ENCODE measurements around the gene COL11A2.
A peak's percentile ranks its signal among the peaks of the same experiment; 100 is the strongest.

Gene COL11A2

GRCh38 chr6:33139596-33140206, 52.6 kb downstream of the COL11A2 start:
- Histone ChIP-seq H3K36me3 (ENCODE audit: control insufficient read depth, insufficient read depth, low read length) (no peaks in the 10 kb centered on the region), H3K4me3 (ENCODE audit: insufficient read depth, low read depth, low read length, poor library complexity, severe bottlenecking) (no peak overlapping the region), H3K27ac (ENCODE audit: insufficient read depth, low read length, poor library complexity, severe bottlenecking) (no peak overlapping the region), H3K9me3 (ENCODE audit: control insufficient read depth, low read length) (no peaks in the 10 kb centered on the region), H3K4me1 (ENCODE audit: control insufficient read depth, insufficient read depth, low read length, poor library complexity, severe bottlenecking) (no peaks in the 10 kb centered on the region), H3K27me3 (replicated peaks; ENCODE audit: control insufficient read depth, insufficient read depth, low read length, poor library complexity, severe bottlenecking) (peaks cover 6% of the 10 kb centered on the region)
- DNase-seq, result no peak

- H3K36me3 ChIP-seq (ENCODE audit: control insufficient read depth, insufficient read depth, low read length), result no peaks in the 10 kb centered on the region
- H3K27ac ChIP-seq (ENCODE audit: insufficient read depth, low read length, poor library complexity, severe bottlenecking), result no peak overlapping the region
- no peak overlapping the region for H3K4me3 ChIP-seq (ENCODE audit: insufficient read depth, low read depth, low read length, poor library complexity, severe bottlenecking)
- H3K4me1 ChIP-seq (ENCODE audit: control insufficient read depth, insufficient read depth, low read length, poor library complexity, severe bottlenecking), result no peaks in the 10 kb centered on the region
- H3K27me3 ChIP-seq (replicated peaks; ENCODE audit: control insufficient read depth, insufficient read depth, low read length, poor library complexity, severe bottlenecking), result peaks cover 3% of the 10 kb centered on the region
- no peak for DNase-seq
- H3K9me3 ChIP-seq (ENCODE audit: control insufficient read depth, low read length), result no peaks in the 10 kb centered on the region
Measured at GRCh38 chr6:33136310-33136900, 55.9 kb downstream of the COL11A2 start.

DNA sequence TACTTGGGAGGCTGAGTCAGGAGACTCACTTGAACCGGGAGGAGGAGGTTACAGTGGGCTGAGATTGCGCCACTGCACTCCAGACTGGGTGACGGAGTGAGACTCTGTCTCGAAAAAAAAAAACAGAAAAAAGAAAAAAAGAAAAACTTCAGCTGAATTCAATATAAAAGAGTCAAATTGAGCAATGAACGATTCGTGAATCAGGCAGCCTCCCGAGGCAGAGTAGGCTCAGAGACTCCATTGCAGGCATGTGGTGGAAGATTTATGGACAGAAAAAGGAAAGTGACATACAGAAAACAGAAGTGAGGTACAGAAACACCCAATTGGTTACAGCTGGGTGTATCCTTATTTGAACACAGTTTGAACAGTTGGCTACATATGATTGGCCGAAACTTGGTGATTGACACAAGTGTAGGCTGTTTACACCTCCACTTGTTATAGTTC, 60.2 kb downstream of the COL11A2 start:
- Histone ChIP-seq H3K36me3 (ENCODE audit: control insufficient read depth, insufficient read depth, low read length) (no peaks in the 10 kb centered on the region), H3K27ac (ENCODE audit: insufficient read depth, low read length, poor library complexity, severe bottlenecking) (no peak overlapping the region), H3K4me1 (ENCODE audit: control insufficient read depth, insufficient read depth, low read length, poor library complexity, severe bottlenecking) (no peaks in the 10 kb centered on the region), H3K9me3 (ENCODE audit: control insufficient read depth, low read length) (no peaks in the 10 kb centered on the region), H3K4me3 (ENCODE audit: insufficient read depth, low read depth, low read length, poor library complexity, severe bottlenecking) (no peak overlapping the region), H3K27me3 (replicated peaks; ENCODE audit: control insufficient read depth, insufficient read depth, low read length, poor library complexity, severe bottlenecking) (no peaks in the 10 kb centered on the region)
- no peak for DNase-seq

DNA sequence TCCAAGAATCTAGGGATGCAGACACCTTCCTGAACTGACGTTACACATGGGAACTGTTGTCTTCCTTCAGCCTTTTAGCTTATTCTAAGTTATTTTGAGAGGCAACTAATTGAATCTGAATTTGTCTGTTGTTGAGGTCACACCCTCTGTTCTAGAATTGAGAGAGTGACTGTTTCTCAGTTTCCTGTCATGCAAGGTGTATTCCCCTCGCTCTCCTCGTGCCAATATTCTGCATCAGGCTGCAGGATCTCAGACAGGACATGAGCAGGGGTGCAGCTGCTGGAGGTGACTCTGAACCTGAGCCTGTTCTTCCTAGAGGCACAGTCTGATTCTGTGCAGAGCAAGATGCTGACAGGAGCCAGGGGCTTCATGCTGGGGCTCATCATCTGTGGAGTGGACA, 63.9 kb downstream of the COL11A2 start:
- no peak for DNase-seq
- Histone ChIP-seq H3K4me1 (ENCODE audit: control insufficient read depth, insufficient read depth, low read length, poor library complexity, severe bottlenecking) (no peaks in the 10 kb centered on the region), H3K27me3 (replicated peaks; ENCODE audit: control insufficient read depth, insufficient read depth, low read length, poor library complexity, severe bottlenecking) (no peaks in the 10 kb centered on the region), H3K9me3 (ENCODE audit: control insufficient read depth, low read length) (peaks cover 3% of the 10 kb centered on the region), H3K36me3 (ENCODE audit: control insufficient read depth, insufficient read depth, low read length) (no peaks in the 10 kb centered on the region), H3K4me3 (ENCODE audit: insufficient read depth, low read depth, low read length, poor library complexity, severe bottlenecking) (no peak overlapping the region), H3K27ac (ENCODE audit: insufficient read depth, low read length, poor library complexity, severe bottlenecking) (no peak overlapping the region)

- Histone ChIP-seq H3K9me3 (ENCODE audit: control insufficient read depth, low read length) (peaks cover 3% of the 10 kb centered on the region), H3K4me3 (ENCODE audit: insufficient read depth, low read depth, low read length, poor library complexity, severe bottlenecking) (no peak overlapping the region), H3K36me3 (ENCODE audit: control insufficient read depth, insufficient read depth, low read length) (no peaks in the 10 kb centered on the region), H3K27ac (ENCODE audit: insufficient read depth, low read length, poor library complexity, severe bottlenecking) (no peak overlapping the region), H3K4me1 (ENCODE audit: control insufficient read depth, insufficient read depth, low read length, poor library complexity, severe bottlenecking) (no peaks in the 10 kb centered on the region), H3K27me3 (replicated peaks; ENCODE audit: control insufficient read depth, insufficient read depth, low read length, poor library complexity, severe bottlenecking) (no peaks in the 10 kb centered on the region)
- peak; percentile 9 to 41 (median 31) for DNase-seq
Measured at GRCh38 chr6:33126101-33126714, 66.1 kb downstream of the COL11A2 start.

GRCh38 chr6:33124947-33125346, 67.3 kb downstream of the COL11A2 start:
- Histone ChIP-seq H3K9me3 (ENCODE audit: control insufficient read depth, low read length) (peaks cover 3% of the 10 kb centered on the region), H3K27me3 (replicated peaks; ENCODE audit: control insufficient read depth, insufficient read depth, low read length, poor library complexity, severe bottlenecking) (no peaks in the 10 kb centered on the region), H3K27ac (ENCODE audit: insufficient read depth, low read length, poor library complexity, severe bottlenecking) (no peak overlapping the region), H3K4me3 (ENCODE audit: insufficient read depth, low read depth, low read length, poor library complexity, severe bottlenecking) (no peak overlapping the region), H3K36me3 (ENCODE audit: control insufficient read depth, insufficient read depth, low read length) (no peaks in the 10 kb centered on the region), H3K4me1 (ENCODE audit: control insufficient read depth, insufficient read depth, low read length, poor library complexity, severe bottlenecking) (no peaks in the 10 kb centered on the region)
- no peak for DNase-seq

DNA sequence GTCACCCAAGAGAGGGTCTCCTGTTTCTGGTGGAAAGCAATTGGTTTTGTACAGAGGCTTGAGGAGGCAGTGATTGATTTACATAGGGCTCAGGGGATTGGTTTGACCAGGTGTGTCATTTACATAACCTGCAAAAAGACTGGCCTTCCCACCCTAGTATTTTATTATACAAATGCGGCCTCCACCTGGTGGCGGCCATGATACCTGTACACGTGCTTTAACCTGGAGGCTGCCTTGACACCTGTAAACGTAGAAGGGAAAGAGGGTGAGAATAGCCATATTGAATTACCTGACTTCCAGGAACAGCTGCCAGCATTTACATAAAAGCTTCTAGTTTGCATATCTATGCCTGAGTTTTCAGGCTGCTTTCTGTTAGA, 67.8 kb downstream of the COL11A2 start:
- Histone ChIP-seq H3K4me1 (ENCODE audit: control insufficient read depth, insufficient read depth, low read length, poor library complexity, severe bottlenecking) (no peaks in the 10 kb centered on the region), H3K9me3 (ENCODE audit: control insufficient read depth, low read length) (peaks cover 3% of the 10 kb centered on the region), H3K4me3 (ENCODE audit: insufficient read depth, low read depth, low read length, poor library complexity, severe bottlenecking) (no peak overlapping the region), H3K27me3 (replicated peaks; ENCODE audit: control insufficient read depth, insufficient read depth, low read length, poor library complexity, severe bottlenecking) (no peaks in the 10 kb centered on the region), H3K27ac (ENCODE audit: insufficient read depth, low read length, poor library complexity, severe bottlenecking) (no peak overlapping the region), H3K36me3 (ENCODE audit: control insufficient read depth, insufficient read depth, low read length) (no peaks in the 10 kb centered on the region)
- no peak for DNase-seq

DNA sequence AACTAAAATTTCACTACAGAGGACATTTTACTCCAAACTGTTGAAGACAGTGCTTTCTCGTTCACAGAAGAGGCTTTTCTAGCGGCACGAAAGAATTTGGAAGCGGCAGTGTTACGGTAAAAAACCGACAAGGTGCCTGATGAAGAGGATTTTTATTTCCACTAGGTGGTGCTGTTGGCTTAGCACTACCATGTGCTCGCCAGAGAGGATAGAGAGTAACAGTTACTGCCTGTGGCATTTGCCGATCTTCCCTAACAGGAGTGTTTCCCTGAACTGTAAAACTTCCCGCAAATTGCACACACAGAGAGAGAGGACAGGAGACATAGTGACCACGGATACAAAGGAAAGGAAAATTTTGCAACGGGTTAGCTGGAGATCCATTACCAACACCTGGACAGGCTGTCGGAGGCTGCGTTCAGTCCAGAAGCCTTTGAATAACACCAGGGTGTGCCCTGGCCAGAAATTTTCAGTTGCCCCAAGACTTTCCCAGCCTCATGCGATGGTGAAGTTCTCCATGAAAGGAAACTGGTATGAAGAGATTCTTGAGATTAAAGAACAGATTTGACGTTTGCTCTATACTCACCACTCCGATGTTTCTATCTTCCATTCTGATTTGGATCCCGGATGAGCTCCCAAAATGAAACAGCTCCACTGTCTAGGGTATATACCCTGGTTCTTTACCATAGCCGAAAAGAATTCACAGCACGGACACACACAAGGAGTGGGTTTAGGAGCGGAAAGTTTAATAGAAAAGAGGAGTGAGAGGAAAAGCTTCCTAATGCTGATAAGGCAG, 68.3 kb downstream of the COL11A2 start:
- DNase-seq, result no peak
- no peaks in the 10 kb centered on the region for H3K27me3 ChIP-seq (replicated peaks; ENCODE audit: control insufficient read depth, insufficient read depth, low read length, poor library complexity, severe bottlenecking)
- H3K4me1 ChIP-seq (ENCODE audit: control insufficient read depth, insufficient read depth, low read length, poor library complexity, severe bottlenecking), result no peaks in the 10 kb centered on the region
- H3K4me3 ChIP-seq (ENCODE audit: insufficient read depth, low read depth, low read length, poor library complexity, severe bottlenecking), result no peak overlapping the region
- no peak overlapping the region for H3K27ac ChIP-seq (ENCODE audit: insufficient read depth, low read length, poor library complexity, severe bottlenecking)
- no peaks in the 10 kb centered on the region for H3K36me3 ChIP-seq (ENCODE audit: control insufficient read depth, insufficient read depth, low read length)
- H3K9me3 ChIP-seq (ENCODE audit: control insufficient read depth, low read length), result peaks cover 3% of the 10 kb centered on the region

- Histone ChIP-seq H3K4me1 (ENCODE audit: control insufficient read depth, insufficient read depth, low read length, poor library complexity, severe bottlenecking) (no peaks in the 10 kb centered on the region), H3K36me3 (ENCODE audit: control insufficient read depth, insufficient read depth, low read length) (no peaks in the 10 kb centered on the region), H3K9me3 (ENCODE audit: control insufficient read depth, low read length) (peaks cover 3% of the 10 kb centered on the region), H3K27me3 (replicated peaks; ENCODE audit: control insufficient read depth, insufficient read depth, low read length, poor library complexity, severe bottlenecking) (no peaks in the 10 kb centered on the region), H3K4me3 (ENCODE audit: insufficient read depth, low read depth, low read length, poor library complexity, severe bottlenecking) (no peak overlapping the region), H3K27ac (ENCODE audit: insufficient read depth, low read length, poor library complexity, severe bottlenecking) (no peak overlapping the region)
- DNase-seq, result no peak
Measured at GRCh38 chr6:33123181-33123580, 69.1 kb downstream of the COL11A2 start.

GRCh38 chr6:33120001-33120400, 72.3 kb downstream of the COL11A2 start:
- H3K27me3 ChIP-seq (replicated peaks; ENCODE audit: control insufficient read depth, insufficient read depth, low read length, poor library complexity, severe bottlenecking), result peaks cover 14% of the 10 kb centered on the region
- no peak for DNase-seq

More at GRCh38 chr6:33120001-33120400, 72.3 kb downstream of the COL11A2 start:
- Histone ChIP-seq H3K4me3 (ENCODE audit: insufficient read depth, low read depth, low read length, poor library complexity, severe bottlenecking) (no peak overlapping the region), H3K9me3 (ENCODE audit: control insufficient read depth, low read length) (peaks cover 3% of the 10 kb centered on the region), H3K27ac (ENCODE audit: insufficient read depth, low read length, poor library complexity, severe bottlenecking) (no peak overlapping the region), H3K4me1 (ENCODE audit: control insufficient read depth, insufficient read depth, low read length, poor library complexity, severe bottlenecking) (no peaks in the 10 kb centered on the region), H3K36me3 (ENCODE audit: control insufficient read depth, insufficient read depth, low read length) (no peaks in the 10 kb centered on the region)

Data from effector memory CD4-positive, alpha-beta T cell (primary cell).